ENCODE data around the gene ZNF292.
"Not testable (repeated sequence)": the region's sequence is repeated elsewhere in the genome, so short reads cannot be mapped to it uniquely, and the experiment has no call there.

The ZNF292 gene

DNA sequence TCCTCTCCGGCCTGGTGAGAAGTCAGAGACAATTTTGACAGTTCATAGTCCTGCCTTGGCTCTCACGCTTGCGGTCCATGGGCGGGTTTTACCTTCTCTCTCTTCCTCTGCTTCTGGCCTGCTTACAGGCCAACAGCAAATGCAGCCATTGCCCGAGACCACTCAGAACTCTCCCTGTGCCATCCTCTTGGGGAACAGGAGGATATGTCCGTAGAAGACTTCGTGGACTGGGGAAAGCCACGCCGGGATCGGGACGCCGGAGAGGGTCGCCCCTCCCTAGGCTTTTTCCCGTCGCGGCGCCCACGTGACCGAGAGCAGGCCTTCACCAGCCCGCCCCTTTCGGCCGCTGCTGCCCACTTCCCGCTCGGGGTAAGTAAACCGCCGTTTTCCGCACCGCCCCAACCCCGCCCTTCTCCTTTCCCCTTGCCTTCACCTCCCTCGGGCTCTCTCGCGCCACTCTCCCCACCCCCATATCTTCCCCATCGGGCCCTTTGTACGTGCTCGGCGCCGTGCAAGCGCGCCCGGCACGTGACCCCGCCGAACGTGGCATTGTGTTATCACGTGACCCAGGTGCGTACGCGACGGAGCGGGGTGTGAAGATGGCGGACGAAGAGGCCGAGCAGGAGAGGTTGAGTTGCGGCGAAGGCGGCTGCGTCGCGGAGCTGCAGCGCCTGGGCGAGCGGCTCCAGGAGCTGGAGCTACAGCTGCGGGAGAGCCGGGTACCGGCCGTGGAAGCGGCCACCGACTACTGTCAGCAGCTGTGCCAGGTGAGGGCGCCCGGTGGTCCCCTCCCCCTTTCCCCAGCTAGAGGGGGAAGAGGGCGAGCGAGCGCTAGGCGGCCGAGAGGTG is at the start of gene ZNF292:
TSS of gene ZNF292 (plus strand) at position 573 of the 849 bp plus-strand sequence. CDS start at position 600, 27 bp downstream.
- peak; percentile 86 for DNase-seq (ENCODE audit: low read depth)

GRCh38 chr6:87105823-87106222 is 49.5 kb upstream of the ZNF292 start:
- no peak for DNase-seq (ENCODE audit: low read depth)

DNA sequence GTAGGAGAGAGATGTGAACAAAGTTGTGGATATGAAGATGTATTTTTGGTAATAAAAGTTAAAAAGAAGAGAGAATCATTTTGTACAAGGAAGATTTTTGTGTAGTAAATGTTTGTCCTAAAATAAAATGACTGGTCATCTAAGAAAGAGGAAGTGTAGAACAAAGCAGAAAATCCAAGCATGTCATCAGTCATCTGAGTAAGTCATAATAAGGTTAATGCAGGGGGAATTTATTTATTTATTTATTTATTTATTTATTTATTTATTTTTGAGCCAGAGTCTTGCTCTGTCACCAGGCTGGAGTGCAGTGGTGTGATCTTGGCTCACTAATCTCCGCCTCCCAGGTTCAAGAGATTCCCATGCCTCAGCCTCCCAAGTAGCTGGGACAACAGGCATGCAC is 44.7 kb upstream of the ZNF292 start:
- DNase-seq (ENCODE audit: low read depth) = no peak

GRCh38 chr6:87115402-87116135 is 39.8 kb upstream of the ZNF292 start:
- no peak for DNase-seq (ENCODE audit: low read depth)

DNA sequence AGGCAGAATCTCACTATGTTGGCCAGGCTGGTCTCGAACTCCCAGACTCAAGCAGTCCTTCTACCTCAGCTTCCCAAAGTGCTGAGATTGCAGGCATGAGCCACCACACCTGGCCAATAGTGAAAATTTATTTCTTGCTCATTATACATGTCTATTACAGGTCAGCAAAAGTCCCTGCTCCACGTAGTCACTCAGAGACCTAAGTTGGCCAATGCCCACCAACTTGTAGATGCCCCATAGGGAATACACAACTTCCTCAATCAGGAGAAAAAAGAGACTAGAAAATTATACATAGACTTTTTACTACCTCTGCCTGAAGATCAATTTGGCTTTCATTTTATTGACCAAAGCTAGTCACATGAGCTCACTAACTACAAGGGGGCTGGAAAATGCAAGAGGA is 38.4 kb upstream of the ZNF292 start:
- no peak for DNase-seq (ENCODE audit: low read depth)

- no peak for DNase-seq (ENCODE audit: low read depth)
These were observed 37.3 kb upstream of the ZNF292 start for GRCh38 chr6:87118054-87118453.

DNA sequence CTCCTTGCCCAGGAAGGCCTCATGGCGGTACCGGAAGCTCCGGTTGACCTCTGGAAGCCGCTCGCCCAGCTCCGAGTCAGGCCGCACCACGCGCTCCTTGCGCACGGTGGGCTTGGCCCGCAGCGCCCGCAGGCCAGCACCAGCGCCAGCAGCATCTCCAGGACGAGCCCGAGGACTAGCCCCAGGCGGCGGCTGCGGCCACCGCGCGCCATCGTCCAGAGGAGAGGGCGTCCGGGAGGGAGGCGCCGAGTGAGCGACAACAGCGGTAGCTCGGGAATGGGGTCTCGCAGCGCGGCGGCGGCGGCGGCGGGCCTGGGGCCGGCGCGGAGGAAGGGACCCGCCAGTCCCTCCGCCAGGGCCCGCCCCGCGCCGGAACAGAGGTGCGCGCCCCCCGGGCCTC is 32.9 kb upstream of the ZNF292 start:
- no peak for DNase-seq (ENCODE audit: low read depth)

DNA sequence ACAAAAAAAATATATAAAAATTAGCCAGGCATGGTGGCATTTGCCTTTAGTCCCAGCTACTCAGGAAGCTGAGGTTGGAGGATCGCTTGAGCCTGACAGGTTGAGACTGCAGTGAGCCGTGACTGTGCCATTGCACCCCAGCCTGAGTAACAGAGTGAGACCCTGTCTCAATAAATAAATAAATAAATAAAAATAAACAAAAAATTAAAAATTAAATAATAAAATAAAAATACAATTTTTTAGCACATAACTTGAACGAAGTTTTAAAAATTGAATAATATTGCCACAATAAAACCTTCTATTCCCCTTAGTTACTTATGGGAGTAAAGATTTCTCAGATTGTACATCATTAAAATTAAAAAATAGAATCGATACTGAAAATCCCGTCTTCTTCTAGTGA is 31.3 kb upstream of the ZNF292 start:
- no peak for DNase-seq (ENCODE audit: low read depth)

DNA sequence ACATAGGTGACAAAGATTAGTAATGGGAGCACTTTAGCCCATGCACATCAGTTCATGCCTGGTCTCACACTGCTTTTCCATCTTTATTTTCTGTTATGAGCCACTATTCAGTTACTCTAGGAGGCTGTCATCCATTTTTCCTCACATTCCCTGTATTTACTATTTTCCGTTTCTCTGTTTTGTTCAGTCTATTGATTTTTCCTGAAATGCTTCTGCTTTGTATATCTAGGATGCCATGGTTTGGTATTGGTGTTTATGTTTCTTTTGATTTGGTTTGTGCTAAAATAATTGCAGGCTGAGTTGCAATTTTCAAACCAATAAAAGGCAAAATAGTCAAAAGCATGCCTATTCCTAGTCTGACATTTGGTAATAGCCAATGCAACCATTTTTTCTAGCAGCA is 28.9 kb upstream of the ZNF292 start:
- no peak for DNase-seq (ENCODE audit: low read depth)

DNA sequence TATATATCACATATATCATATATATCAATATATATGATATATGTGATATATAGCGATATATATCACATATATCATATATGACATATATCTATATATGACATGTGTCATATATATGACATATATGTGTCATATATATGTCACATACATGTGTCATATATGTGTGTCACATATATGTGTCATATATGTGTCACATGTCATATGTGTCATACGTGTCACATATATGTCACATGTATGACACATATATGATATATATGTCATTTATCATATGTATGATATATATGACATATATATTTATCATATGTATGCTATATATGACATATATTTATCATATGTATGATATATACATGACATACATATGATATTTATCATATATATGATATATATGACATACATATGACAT is 27.6 kb upstream of the ZNF292 start:
- no peak for DNase-seq (ENCODE audit: low read depth)

DNA sequence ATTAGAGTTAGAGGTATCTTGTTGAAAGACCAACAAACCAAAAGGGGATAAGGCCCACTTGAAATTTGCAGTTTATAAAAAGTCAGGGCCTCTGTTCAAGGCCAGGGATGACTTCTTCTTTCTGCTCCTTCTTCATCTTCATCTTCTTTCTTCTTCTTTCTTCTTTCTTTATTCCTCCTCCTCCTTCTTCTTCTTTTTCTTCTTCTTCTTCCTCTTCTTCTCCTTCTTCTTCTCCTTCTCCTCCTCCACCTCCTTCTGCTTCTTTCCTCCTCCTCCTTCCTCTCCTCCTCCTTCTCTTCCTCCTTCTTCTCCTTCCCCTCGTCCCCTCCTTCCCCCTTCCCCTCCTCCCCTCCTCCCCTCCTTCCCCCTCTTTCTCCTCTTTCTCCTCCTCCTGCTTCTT is 18.4 kb upstream of the ZNF292 start:
- DNase-seq (ENCODE audit: low read depth) = no peak

- peak; percentile 11 for DNase-seq (ENCODE audit: low read depth)
These were observed 16.1 kb upstream of the ZNF292 start for GRCh38 chr6:87139236-87139635.

DNA sequence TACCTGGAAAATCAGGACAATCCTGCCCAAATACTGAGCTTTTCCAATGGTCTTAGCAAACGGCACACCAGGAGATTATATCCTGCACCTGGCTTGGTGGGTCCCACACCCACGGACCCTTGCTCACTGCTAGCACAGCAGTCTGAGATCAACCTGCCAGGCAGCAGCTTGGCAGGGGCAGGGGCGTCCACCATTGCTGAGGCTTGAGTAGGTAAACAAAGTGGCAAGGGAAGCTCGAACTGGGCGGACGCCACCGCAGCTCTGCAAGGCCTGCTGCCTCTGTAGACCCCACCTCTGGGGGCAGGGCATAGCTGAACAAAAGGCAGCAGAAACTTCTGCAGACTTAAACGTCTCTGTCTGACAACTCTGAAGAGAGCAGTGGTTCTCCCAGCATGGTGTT is 15.4 kb upstream of the ZNF292 start:
- DNase-seq (ENCODE audit: low read depth) = not testable (repeated sequence)

DNA sequence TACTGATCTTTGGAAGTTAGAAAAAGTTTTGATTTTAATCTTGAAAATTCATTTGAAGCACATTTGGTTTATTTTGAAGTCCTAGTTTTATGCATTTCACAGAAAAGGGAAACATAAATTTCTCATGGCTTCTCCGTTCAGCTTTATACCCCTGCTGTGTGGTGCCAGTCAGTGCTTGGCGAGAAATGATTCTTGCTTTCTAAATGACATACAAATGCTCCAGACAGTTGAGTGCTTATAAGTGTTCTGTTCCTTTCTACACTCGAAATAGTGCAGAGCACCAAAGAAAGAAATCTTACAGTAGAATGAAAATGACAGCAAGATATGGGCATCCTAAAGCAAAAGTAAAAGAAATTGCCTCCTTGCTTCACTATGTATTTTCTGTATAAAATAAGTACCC is 9.0 kb upstream of the ZNF292 start:
- no peak for DNase-seq (ENCODE audit: low read depth)

DNA sequence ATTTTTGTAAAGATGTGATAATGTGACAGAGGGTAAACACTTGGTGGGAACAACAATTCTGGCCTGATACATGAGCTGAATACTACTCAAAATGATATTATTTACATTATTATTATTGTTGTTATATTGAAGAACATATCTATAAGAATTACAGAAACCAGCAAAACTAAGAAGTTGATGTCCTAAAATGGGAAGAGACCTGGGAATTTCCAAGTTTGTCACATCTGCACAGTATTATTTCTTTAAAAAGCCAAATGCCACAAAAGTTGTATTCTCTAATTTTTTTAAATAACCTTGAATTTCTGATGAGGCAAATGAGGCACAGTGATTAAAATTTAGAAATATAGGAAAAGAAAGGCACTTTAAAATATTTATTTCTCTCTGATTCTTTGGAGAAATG is 5.0 kb upstream of the ZNF292 start:
- DNase-seq (ENCODE audit: low read depth) = no peak

DNA sequence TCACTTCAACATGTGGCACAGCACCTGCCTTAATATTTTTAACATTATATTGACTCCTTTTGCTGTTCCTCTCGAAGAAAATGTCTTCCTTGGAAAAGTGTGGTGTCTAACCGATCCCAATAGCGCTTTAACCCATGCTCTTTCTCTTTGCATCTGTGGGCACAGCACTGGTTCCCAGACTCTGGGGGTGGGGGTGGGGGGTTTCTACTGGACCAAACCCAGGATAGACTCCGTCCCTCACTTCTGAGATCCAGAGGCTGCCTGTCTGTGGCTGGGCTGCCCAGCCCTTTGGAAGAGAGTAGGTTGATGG is 3.9 kb upstream of the ZNF292 start:
- no peak for DNase-seq (ENCODE audit: low read depth)

DNA sequence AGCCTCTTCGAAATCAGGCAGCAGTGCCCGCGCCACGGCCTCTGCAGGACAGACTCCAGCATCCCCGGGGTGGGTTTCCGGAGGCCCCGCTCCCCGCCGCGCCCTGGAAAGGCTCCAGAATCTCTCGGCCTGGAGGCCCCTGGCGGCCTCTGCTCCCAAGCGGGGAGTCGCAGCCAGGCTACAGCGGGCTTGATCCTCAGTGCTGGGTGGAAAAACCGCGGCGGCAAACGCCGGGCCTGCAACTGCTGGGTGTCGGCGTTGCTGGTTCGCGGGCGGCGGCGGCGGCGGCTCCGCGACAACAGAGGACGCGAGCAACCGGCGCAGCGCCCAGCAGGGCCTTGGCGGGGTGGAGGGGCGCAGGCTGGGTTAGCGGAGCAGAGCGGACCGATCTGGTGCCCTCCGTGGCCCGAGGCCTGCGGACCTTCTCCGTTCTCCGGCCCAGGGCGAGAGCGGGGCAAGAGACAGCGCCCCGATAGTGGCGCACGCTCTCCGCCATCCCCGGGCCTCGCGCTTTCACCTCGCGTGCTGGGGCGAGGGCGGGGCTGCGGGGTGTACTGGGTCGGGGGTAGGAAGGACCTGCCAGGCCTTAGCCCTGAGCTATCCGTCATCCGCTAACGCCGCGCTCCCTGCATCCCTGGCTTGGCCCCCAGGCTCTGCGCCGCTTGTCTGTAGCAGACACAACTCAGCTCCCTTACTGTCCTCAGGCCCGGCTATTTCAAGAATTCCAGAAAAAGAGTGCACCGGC is 3.4 kb upstream of the ZNF292 start:
- DNase-seq (ENCODE audit: low read depth) = peak; percentile 23

DNA sequence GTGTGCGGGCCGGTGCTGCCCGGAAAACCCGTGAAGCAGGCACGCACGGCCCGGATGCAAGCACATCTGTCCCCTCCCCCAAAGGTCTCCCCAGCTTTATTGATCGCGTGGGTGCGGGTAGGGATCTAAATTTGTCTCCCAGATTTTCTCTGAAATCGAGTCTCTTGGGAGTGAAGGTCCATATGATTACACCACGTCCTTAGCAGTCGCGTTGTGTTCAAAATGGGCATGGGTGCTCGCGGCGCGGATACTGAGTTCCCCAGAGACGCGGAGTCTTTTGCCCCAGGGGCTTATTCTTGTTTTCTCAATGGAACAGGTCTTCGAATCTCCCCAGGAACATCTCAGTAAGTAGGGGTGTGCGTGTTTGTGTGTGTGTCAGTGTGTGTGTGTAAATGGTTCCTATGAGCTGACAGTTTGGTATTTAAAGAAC is 2.8 kb upstream of the ZNF292 start:
- DNase-seq (ENCODE audit: low read depth) = no peak

- no peak for DNase-seq (ENCODE audit: low read depth)
These were observed 748 bp upstream of the ZNF292 start for GRCh38 chr6:87154641-87154992.

DNA sequence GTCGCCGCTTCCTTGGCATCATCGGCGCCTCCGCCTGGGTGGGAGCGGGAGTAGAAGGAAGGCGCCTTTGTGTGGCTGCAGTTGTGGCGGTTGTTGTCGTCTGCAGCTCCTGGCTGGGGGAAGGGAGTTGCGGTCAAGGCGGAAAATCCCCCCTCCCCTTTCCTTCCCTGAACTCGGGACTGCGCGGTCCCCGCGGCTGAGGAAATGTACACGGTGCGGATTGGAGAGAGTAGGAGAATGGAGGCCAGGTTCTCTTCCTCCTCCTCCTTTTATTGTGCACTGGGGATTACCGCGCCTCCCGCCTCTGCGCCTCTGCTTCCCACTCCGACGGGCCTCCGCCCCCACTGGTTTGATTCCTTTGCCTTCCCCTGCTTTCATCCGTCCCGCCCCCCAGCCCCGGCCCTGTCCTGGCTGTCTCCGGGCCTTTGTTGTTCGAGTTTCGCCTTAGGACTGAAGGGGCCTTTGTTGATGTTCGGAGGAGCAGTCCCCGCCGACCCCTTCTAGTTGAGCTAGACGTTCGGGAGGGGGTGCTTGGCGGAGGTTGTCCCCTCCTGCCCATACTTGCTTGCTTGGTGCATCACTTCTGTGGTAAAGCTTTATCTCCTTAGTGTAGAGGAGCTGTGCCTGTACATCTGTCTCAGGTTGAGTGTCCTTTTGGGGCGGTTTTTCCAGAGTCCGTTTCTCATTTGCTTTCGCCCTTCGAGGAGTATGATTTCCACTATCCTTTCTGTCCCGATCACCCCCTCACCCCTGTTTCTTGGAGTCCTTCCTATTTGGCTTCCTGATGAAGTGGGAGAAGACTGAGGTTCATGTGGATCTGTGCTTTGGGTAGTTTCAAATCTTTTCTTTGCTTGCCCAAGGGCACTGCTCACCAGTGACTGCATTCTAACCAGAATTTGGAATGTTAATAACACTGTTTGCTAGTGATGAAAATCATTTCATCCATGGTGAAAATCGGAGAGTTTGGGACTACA is 764 bp downstream of the ZNF292 start:
- DNase-seq (ENCODE audit: low read depth) = peak; percentile 4

- not testable (repeated sequence) for DNase-seq (ENCODE audit: low read depth)
These were observed 2.2 kb downstream of the ZNF292 start for GRCh38 chr6:87157596-87157995.

- no peak for DNase-seq (ENCODE audit: low read depth)
These were observed 5.9 kb downstream of the ZNF292 start for GRCh38 chr6:87161299-87161698.

Data from HS-27A (cell line).